ENCODE results near the gene AXDND1. TPM values are rescaled to one million over a fixed set of nuclear protein-coding genes. Genes with fewer than 3 reads are reported as not detected.

Gene AXDND1
- total and polyA plus RNA-seq, 2 experiments from 2014 or later = not detected

DNA sequence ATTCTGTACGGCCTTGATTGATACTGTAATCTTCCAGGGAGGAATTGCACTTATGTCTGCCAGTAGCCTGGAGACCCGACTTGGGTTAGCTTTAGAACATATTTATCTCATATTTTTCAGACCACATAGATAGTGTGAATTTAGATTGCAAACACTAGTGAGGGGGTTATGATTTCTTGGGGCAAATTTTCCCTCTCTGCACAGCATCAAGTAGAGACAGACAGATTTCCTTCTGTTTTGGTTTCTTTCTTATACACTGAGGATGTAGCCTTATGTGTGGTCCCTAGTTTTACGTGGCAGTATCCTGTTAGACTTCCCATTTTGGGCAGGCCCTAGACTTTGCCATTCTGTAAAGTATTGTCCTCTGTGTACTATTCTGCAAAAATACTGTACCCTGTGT lies 43.2 kb upstream of the AXDND1 start:
- H3K36me3 ChIP-seq (ENCODE audit: low read depth) = peaks cover 33% of the 10 kb centered on the region; the same call in 1 of the 2 replicates
- TF ChIP-seq EZH2phosphoT487 (IDR thresholded peaks at IDR 0.05; ENCODE audit: insufficient read depth, low read depth) (no peak), EZH2 (IDR thresholded peaks at IDR 0.05; ENCODE audit: insufficient read depth, poor library complexity, severe bottlenecking) (no peak)
- H3K4me2 ChIP-seq (ENCODE audit: unreplicated experiment) = no peak overlapping the region
- no peaks in the 10 kb centered on the region for H3K9me2 ChIP-seq (ENCODE audit: insufficient read depth)
- no peaks in the 10 kb centered on the region for H3K4me1 ChIP-seq (ENCODE audit: insufficient read depth)
- H3K9ac ChIP-seq = no peak overlapping the region
- no peak for DNase-seq
- in situ Hi-C loops (cut with MboI) = no loop called here
- H3K27ac ChIP-seq = no peak overlapping the region
- no peaks in the 10 kb centered on the region for H3K9me3 ChIP-seq (ENCODE audit: low read depth)
- WGBS, 2 experiments (ENCODE audit: low coverage in 1 of 2, low lambda C conversion rate in 2 of 2, missing lambda C conversion rate in 2 of 2) = 81 to 83% methylated on average over 3 of the region's 3 CpGs
- no peaks in the 10 kb centered on the region for H3F3A ChIP-seq (ENCODE audit: insufficient read depth)
- H4K20me1 ChIP-seq (ENCODE audit: insufficient read depth) = no peaks in the 10 kb centered on the region
- H3K79me2 ChIP-seq (ENCODE audit: insufficient read depth) = peaks cover 61% of the 10 kb centered on the region
- H2AFZ ChIP-seq = no peak overlapping the region
- no peak overlapping the region for H3K4me3 ChIP-seq
- H3K27me3 ChIP-seq (replicated peaks; ENCODE audit: insufficient read depth) = no peaks in the 10 kb centered on the region

DNA sequence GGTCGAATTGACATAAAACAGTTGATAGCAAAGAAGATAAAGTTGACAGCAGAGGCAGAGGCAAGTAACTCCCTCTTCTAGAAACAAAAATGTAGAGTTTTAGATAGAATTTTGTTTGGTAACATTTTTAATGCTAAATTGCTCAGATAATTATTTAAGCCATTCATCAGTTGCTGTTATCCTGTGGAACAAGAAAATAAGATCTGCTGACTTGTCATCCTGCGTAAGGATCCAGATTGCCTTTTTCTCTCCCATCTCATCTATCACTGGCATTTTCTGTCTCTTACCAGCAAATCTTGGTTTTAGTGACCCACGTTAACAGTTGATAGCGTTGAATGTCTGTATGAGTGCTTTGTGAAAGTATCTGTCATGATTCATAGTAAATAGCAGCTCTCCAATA lies 42.3 kb upstream of the AXDND1 start:
- no peak overlapping the region for H3K27ac ChIP-seq
- H3K36me3 ChIP-seq (ENCODE audit: low read depth) = peaks cover 30% of the 10 kb centered on the region; the same call in 1 of the 2 replicates
- no peak overlapping the region for H3K4me3 ChIP-seq
- H3K79me2 ChIP-seq (ENCODE audit: insufficient read depth) = peaks cover 52% of the 10 kb centered on the region
- no peaks in the 10 kb centered on the region for H3K9me2 ChIP-seq (ENCODE audit: insufficient read depth)
- H3K4me1 ChIP-seq (ENCODE audit: insufficient read depth) = no peaks in the 10 kb centered on the region
- TF ChIP-seq EZH2phosphoT487 (IDR thresholded peaks at IDR 0.05; ENCODE audit: insufficient read depth, low read depth) = no peak
- no peak for TF ChIP-seq EZH2 (IDR thresholded peaks at IDR 0.05; ENCODE audit: insufficient read depth, poor library complexity, severe bottlenecking)
- no peaks in the 10 kb centered on the region for H4K20me1 ChIP-seq (ENCODE audit: insufficient read depth)
- no peak overlapping the region for H2AFZ ChIP-seq
- no peak overlapping the region for H3K9ac ChIP-seq
- WGBS, 2 experiments (ENCODE audit: low coverage in 1 of 2, low lambda C conversion rate in 2 of 2, missing lambda C conversion rate in 2 of 2) = 91% methylated on average over 4 of the region's 4 CpGs
- H3F3A ChIP-seq (ENCODE audit: insufficient read depth) = no peaks in the 10 kb centered on the region
- H3K9me3 ChIP-seq (ENCODE audit: low read depth) = no peaks in the 10 kb centered on the region
- in situ Hi-C loops (cut with MboI) = no loop called here
- DNase-seq = no peak
- no peak overlapping the region for H3K4me2 ChIP-seq (ENCODE audit: unreplicated experiment)
- no peaks in the 10 kb centered on the region for H3K27me3 ChIP-seq (replicated peaks; ENCODE audit: insufficient read depth)

DNA sequence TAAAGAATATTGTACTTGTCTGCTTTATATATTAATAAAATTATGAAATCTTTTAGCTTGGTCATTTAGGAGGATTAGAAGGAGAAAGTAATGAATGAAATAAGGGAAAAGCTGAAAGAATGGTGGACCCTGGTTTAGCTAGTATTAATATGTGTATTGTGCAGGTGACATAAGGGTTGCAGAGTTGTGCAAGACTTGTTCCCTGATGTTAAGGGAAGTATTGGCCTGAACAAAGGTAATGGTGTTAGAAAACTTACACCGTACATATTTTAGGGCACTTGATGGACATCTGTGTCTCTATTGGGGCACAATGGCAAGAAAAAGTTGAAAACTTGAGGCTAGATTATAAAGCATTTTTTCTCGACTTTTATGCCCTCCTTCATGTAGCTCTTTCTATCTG lies 39.9 kb upstream of the AXDND1 start:
- no peaks in the 10 kb centered on the region for H3K27me3 ChIP-seq (replicated peaks; ENCODE audit: insufficient read depth)
- H3K9me3 ChIP-seq (ENCODE audit: low read depth) = no peaks in the 10 kb centered on the region
- H2AFZ ChIP-seq = no peak overlapping the region
- no peaks in the 10 kb centered on the region for H3F3A ChIP-seq (ENCODE audit: insufficient read depth)
- DNase-seq = no peak
- no peak overlapping the region for H3K4me2 ChIP-seq (ENCODE audit: unreplicated experiment)
- in situ Hi-C loops (cut with MboI) = loop anchor here (25.0 kb wide), 1 partner anchor 239 kb away; the partner anchor contains the start of gene TOR3A
- no peak overlapping the region for H3K9ac ChIP-seq
- no peaks in the 10 kb centered on the region for H3K9me2 ChIP-seq (ENCODE audit: insufficient read depth)
- H3K36me3 ChIP-seq (ENCODE audit: low read depth) = peaks cover 38% of the 10 kb centered on the region; the same call in 1 of the 2 replicates
- H3K4me3 ChIP-seq = no peak overlapping the region
- peaks cover 46% of the 10 kb centered on the region for H3K79me2 ChIP-seq (ENCODE audit: insufficient read depth)
- H4K20me1 ChIP-seq (ENCODE audit: insufficient read depth) = no peaks in the 10 kb centered on the region
- no peak for TF ChIP-seq EZH2 (IDR thresholded peaks at IDR 0.05; ENCODE audit: insufficient read depth, poor library complexity, severe bottlenecking)
- TF ChIP-seq EZH2phosphoT487 (IDR thresholded peaks at IDR 0.05; ENCODE audit: insufficient read depth, low read depth) = no peak
- no peaks in the 10 kb centered on the region for H3K4me1 ChIP-seq (ENCODE audit: insufficient read depth)
- WGBS, 2 experiments (ENCODE audit: low coverage in 1 of 2, low lambda C conversion rate in 2 of 2, missing lambda C conversion rate in 2 of 2) = 54 to 68% methylated on average over 2 of the region's 2 CpGs
- no peak overlapping the region for H3K27ac ChIP-seq

DNA sequence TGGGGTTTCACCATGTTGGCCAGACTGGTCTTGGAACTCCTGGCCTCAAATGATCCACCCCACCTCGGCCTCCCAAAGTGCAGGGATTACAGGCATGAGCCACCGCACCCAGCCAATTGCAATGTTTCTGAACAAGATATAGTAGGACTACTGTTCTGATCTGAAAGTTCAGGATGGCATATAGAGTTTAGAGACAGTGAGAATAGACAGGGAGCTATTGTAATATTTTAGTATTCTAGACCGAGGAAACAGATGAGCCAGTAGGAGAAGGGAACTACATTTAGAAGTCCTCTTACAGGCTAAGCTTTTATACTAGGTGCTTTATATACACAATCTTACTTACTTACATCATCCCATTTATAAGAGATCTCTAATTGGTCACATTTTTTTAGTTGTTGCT lies 39.0 kb upstream of the AXDND1 start:
- peaks cover 37% of the 10 kb centered on the region for H3K79me2 ChIP-seq (ENCODE audit: insufficient read depth)
- H3K27ac ChIP-seq = no peak overlapping the region
- peaks cover 38% of the 10 kb centered on the region; the same call in 1 of the 2 replicates for H3K36me3 ChIP-seq (ENCODE audit: low read depth)
- DNase-seq = no peak
- no peak overlapping the region for H3K4me3 ChIP-seq
- H3K9me2 ChIP-seq (ENCODE audit: insufficient read depth) = no peaks in the 10 kb centered on the region
- no peak overlapping the region for H2AFZ ChIP-seq
- H3K27me3 ChIP-seq (replicated peaks; ENCODE audit: insufficient read depth) = no peaks in the 10 kb centered on the region
- H3K4me2 ChIP-seq (ENCODE audit: unreplicated experiment) = no peak overlapping the region
- TF ChIP-seq EZH2phosphoT487 (IDR thresholded peaks at IDR 0.05; ENCODE audit: insufficient read depth, low read depth) (no peak), EZH2 (IDR thresholded peaks at IDR 0.05; ENCODE audit: insufficient read depth, poor library complexity, severe bottlenecking) (no peak)
- no peaks in the 10 kb centered on the region for H3K9me3 ChIP-seq (ENCODE audit: low read depth)
- H3F3A ChIP-seq (ENCODE audit: insufficient read depth) = no peaks in the 10 kb centered on the region
- in situ Hi-C loops (cut with MboI) = loop anchor here (25.0 kb wide), 1 partner anchor 239 kb away; the partner anchor contains the start of gene TOR3A
- H4K20me1 ChIP-seq (ENCODE audit: insufficient read depth) = no peaks in the 10 kb centered on the region
- H3K9ac ChIP-seq = no peak overlapping the region
- H3K4me1 ChIP-seq (ENCODE audit: insufficient read depth) = no peaks in the 10 kb centered on the region
- 82 to 86% methylated on average over 3 of the region's 3 CpGs for WGBS, 2 experiments (ENCODE audit: low coverage in 1 of 2, low lambda C conversion rate in 2 of 2, missing lambda C conversion rate in 2 of 2)

All from GM23248 (cell line).